ENCODE measurements around the gene SNU13. TPM values are rescaled to one million over a fixed set of nuclear protein-coding genes. Genes with fewer than 3 reads are reported as not detected.
"Not testable (repeated sequence)": the region's sequence is repeated elsewhere in the genome, so short reads cannot be mapped to it uniquely, and the experiment has no call there.

Gene SNU13
- 198 and 201 TPM in 2 replicates for total RNA-seq

DNA sequence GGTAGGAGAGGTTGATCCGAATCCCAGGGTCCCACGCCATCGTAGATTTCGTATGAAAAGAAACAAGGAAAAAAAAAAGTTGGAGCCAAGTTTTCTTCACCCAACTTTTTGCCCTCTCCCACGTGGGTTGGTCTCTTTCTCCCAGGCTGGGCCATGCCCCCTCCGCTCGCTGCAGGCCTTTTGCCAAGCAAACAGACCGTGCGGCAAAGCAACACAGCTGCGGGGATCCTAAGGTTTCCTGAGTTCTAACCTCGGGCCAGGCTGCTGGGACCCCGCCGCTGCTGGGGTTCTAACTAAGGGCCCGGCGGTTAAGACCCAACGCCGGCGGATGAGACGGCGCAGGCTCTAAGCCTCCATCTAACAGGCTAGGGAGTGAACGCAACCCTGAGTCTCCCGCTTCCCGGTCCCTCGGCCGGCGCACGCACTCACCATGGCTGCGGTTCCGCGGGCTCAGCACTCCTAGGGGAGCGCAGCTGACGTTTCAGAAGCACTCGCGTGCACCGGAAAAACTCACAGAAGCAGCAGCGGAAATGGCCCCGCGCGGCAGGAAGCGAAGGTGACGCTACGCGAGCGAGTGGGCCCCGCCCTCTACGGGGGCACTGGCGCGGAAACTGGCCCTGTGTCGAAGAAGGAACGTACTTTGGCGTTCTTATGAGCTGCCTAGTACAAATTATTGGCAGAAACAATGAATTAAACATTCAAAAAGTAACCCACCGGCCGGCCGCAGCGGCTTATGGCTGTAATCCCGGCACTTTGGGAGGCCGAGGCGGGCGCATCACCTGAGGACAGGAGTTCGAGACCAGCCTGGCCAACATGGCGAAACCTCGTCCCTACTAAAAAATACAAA is at the start of gene SNU13:
SNU13 (minus strand) TSS at position 503 of the 847 bp plus-strand sequence; CDS start at position 432, 71 bp downstream.
- Histone ChIP-seq H3K27me3 (ENCODE audit: control insufficient read depth, insufficient read depth, low read length) (no peaks in the 10 kb centered on the region), H3K36me3 (ENCODE audit: control insufficient read depth, insufficient read depth, low read length) (peaks cover under 1% of the 10 kb centered on the region), H3K4me3 (ENCODE audit: low read depth, low read length) (peak within 1 kb of the TSS; percentile 90)
- no peak for TF ChIP-seq CTCF (IDR thresholded peaks at IDR 0.05; ENCODE audit: insufficient read depth, low read length, poor library complexity, severe bottlenecking)
- peak; percentile 65 for DNase-seq (ENCODE audit: low read depth)

GRCh38 chr22:41733241-41733640 is 44.6 kb upstream of the SNU13 start:
- H3K27me3 ChIP-seq (ENCODE audit: control insufficient read depth, insufficient read depth, low read length); H3K4me3 ChIP-seq (ENCODE audit: low read depth, low read length); H3K36me3 ChIP-seq (ENCODE audit: control insufficient read depth, insufficient read depth, low read length); DNase-seq (ENCODE audit: low read depth): not testable (repeated sequence)

DNA sequence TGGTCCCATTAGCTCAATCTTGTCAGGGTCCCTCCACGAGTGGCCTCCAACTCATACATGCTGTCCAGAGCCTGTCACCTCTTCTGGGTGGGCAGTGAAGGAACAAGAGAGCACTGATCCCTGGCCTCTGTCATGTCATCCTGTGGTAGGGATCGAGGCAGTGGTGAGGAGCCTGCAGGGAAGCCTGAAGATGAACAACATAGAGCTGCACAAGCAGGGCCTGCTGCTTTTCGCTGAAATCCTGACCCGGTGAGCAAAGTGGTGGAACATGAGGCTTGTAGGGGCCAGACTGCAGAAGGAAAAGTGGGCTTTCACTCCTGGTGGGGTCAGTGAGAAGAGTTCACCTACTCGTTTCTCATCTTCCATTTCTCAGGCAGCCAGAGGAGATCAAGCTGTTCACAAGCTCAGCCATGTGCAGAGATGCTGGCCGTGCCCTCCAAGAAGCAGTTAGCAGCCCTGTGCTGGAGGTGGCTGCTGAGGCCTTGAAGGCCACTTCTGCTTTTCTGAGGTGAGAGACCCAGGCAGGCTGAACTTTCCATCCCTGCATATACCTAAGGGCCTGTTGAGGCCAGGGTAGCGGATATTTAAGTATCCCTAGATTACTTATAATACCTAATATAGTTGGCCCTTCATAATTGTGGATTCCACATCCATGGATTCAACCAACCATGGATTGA is 43.6 kb upstream of the SNU13 start:
- TF ChIP-seq CTCF (IDR thresholded peaks at IDR 0.05; ENCODE audit: insufficient read depth, low read length, poor library complexity, severe bottlenecking) = no peak
- H3K36me3 ChIP-seq (ENCODE audit: control insufficient read depth, insufficient read depth, low read length) = no peaks in the 10 kb centered on the region
- no peak overlapping the region for H3K4me3 ChIP-seq (ENCODE audit: low read depth, low read length)
- no peak for DNase-seq (ENCODE audit: low read depth)
- no peaks in the 10 kb centered on the region for H3K27me3 ChIP-seq (ENCODE audit: control insufficient read depth, insufficient read depth, low read length)

- Histone ChIP-seq H3K27me3 (ENCODE audit: control insufficient read depth, insufficient read depth, low read length) (no peaks in the 10 kb centered on the region), H3K36me3 (ENCODE audit: control insufficient read depth, insufficient read depth, low read length) (no peaks in the 10 kb centered on the region), H3K4me3 (ENCODE audit: low read depth, low read length) (no peak overlapping the region)
- no peak for TF ChIP-seq CTCF (IDR thresholded peaks at IDR 0.05; ENCODE audit: insufficient read depth, low read length, poor library complexity, severe bottlenecking)
- no peak for DNase-seq (ENCODE audit: low read depth)
These were observed 42.9 kb upstream of the SNU13 start for GRCh38 chr22:41731609-41732008.

- Histone ChIP-seq H3K27me3 (ENCODE audit: control insufficient read depth, insufficient read depth, low read length) (no peaks in the 10 kb centered on the region), H3K4me3 (ENCODE audit: low read depth, low read length) (no peak overlapping the region), H3K36me3 (ENCODE audit: control insufficient read depth, insufficient read depth, low read length) (no peaks in the 10 kb centered on the region)
- TF ChIP-seq CTCF (IDR thresholded peaks at IDR 0.05; ENCODE audit: insufficient read depth, low read length, poor library complexity, severe bottlenecking) = no peak
- no peak for DNase-seq (ENCODE audit: low read depth)
These were observed 36.9 kb upstream of the SNU13 start for GRCh38 chr22:41725510-41726110.

- Histone ChIP-seq H3K27me3 (ENCODE audit: control insufficient read depth, insufficient read depth, low read length) (no peaks in the 10 kb centered on the region), H3K36me3 (ENCODE audit: control insufficient read depth, insufficient read depth, low read length) (no peaks in the 10 kb centered on the region), H3K4me3 (ENCODE audit: low read depth, low read length) (no peak overlapping the region)
- TF ChIP-seq CTCF (IDR thresholded peaks at IDR 0.05; ENCODE audit: insufficient read depth, low read length, poor library complexity, severe bottlenecking) = no peak
- DNase-seq (ENCODE audit: low read depth) = no peak
These were observed 33.8 kb upstream of the SNU13 start for GRCh38 chr22:41722496-41722895.

Measured in kidney epithelial cell (primary cell).